ENCODE results near the gene SPEM2.

Gene SPEM2

GRCh38 chr17:7425316-7425715, at the start of gene SPEM2:
Gene SPEM2 (plus strand): TSS chr17:7425616. CDS start chr17:7425689, 73 bp downstream.
- no peak for DNase-seq

DNA sequence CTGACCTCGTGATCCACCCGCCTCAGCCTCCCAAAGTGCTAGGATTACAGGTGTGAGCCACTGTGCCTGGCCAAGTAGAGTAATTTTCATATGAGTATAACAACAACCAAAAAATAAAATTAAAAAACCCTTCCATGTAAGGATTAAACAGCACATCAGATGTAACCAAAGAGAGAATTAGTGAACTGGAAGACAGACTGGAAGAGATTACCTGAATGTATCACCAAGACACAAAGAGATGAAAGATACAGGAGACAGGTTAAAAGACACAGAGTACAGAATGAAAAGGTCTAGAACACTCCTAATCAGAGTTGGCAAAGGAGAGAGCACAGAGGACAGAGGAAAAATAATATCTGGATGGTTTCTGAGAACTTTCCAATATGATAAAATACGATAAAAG, 46.3 kb upstream of the SPEM2 start:
- DNase-seq: no peak

GRCh38 chr17:7380321-7380720, 45.1 kb upstream of the SPEM2 start:
- DNase-seq: no peak

GRCh38 chr17:7380855-7381683, 44.3 kb upstream of the SPEM2 start, which contains the start of gene TNK1:
Gene TNK1 (plus strand): TSS chr17:7381089. CDS start chr17:7382927, 1,838 bp downstream.
- no peak for DNase-seq

DNA sequence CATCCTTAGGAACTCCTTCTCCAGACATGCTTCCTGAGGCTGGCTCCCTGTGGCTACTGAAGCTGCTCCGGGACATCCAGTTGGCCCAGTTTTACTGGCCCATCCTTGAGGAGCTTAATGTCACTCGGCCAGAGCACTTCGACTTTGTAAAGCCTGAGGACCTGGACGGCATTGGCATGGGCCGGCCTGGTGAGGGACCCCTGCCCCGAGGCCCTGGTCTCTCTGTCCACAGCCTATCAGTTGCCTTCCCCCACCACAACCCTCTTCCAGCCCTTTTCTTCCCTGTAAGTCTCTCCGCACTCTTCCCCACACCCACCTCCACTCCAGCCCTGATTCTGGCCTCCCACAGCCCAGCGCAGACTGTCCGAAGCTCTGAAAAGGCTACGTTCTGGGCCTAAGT, 42.5 kb upstream of the SPEM2 start:
- no peak for DNase-seq

DNA sequence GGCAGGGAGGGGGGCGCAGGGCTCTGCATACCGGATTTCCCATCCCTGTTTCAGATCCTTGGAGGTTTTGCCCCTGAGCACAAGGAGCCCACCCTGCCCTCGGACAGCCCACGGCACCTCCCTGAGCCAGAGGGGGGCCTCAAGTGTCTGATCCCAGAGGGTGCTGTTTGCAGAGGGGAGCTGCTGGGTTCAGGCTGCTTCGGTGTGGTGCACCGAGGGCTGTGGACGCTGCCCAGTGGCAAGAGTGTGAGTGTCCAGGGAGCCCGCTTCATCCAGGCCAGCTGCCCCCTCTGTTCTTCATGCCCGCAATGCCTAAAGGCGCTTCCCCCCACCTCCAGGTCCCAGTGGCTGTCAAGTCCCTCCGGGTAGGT, 42.1 kb upstream of the SPEM2 start:
- no peak for DNase-seq

- DNase-seq: no peak
These were observed 41.5 kb upstream of the SPEM2 start for GRCh38 chr17:7383742-7384488.

- DNase-seq: no peak
These were observed 40.8 kb upstream of the SPEM2 start for GRCh38 chr17:7384489-7385081.

- no peak for DNase-seq
These were observed 36.6 kb upstream of the SPEM2 start for GRCh38 chr17:7388856-7389255.

DNA sequence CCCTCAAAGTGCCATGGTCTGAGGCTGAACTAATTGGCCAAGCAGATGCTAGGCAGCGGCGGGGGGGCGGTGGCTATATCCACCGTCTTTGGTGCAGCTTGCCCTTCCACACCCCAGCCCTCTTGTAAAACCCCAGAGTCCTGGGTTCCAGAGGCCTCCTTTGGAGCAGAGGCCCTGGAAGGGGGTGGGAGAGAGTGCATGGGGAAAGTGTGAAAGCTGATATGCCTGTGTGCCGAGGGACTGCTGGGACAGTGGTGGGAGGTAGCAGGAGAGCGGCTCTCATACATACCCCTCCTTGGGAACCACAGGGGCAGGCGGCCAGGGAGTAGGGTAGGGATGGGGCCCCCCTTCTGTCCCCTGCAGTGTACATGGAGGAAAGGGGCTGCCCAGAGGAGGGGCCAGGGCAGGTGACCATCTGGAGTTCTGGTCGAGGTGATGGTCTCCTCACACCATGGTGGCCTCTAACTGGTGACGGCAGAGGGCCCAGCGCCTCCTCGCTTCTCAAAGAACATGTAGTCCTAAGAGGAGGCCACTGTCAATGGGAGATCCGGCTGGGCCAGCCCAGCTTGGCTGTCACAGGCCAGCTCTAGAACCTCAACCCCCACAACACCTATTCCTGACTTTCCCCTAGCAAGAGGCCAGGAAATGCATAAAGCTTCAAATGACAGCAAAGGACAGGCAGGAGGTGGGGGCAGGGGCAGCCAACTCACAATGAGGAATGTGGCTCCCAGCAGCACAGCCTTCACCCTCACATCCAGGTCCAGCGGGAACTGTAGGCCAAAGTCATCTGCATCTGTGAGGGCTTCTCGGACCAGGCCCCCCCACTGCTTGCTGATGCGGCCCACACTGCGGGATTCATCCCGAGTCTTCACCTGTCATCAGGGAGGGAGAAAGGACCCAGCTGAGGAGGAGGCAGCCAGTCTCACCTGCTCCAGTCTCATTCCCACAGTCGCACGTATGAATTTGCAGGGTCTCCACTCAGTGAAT, 35.2 kb upstream of the SPEM2 start:
- no peak for DNase-seq

GRCh38 chr17:7391307-7391706, 34.1 kb upstream of the SPEM2 start:
- DNase-seq: no peak

DNA sequence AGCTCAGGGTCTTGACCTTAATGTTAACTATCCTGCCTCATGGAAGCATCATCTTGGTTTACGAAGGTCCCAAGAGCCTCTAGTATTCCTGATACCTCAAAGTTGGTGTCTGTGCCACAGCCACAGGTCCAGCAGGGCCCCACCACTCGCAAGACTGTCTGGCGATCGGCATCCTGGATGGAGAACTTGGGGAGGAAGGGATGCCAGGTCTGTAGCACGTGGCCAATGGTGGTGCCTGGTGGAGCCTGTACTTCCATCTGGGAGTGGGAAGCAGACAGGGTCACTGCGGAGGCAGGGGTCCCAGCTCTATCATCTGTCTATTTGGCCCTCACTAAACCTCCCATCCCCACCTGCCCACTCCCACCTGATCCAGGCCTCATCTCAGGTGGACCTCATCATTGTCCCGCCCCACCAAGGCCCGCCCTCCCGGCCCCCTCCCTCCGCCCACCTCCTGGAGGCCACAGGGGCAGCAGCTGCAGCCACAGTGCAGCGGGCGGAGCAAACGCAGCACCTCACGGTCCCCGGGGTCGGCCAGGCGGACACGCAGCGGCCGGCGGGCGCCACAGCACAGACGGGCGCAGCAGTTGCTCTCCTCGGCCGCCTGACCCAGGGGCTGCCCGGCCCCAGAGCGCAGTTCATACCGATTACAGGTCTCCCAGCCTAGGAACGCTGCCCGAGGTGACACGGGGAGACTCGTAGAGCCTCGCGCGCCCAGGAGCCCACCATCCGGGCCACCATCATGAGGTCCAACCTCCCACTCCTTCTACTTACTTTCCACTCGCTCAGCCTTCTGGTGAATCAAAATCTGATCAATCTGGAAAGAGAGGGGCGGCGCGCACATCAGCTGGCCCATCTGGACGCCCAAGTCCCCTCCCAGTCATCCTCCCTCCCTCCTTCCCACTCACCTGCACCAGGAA, 32.5 kb upstream of the SPEM2 start:
- no peak for DNase-seq

DNA sequence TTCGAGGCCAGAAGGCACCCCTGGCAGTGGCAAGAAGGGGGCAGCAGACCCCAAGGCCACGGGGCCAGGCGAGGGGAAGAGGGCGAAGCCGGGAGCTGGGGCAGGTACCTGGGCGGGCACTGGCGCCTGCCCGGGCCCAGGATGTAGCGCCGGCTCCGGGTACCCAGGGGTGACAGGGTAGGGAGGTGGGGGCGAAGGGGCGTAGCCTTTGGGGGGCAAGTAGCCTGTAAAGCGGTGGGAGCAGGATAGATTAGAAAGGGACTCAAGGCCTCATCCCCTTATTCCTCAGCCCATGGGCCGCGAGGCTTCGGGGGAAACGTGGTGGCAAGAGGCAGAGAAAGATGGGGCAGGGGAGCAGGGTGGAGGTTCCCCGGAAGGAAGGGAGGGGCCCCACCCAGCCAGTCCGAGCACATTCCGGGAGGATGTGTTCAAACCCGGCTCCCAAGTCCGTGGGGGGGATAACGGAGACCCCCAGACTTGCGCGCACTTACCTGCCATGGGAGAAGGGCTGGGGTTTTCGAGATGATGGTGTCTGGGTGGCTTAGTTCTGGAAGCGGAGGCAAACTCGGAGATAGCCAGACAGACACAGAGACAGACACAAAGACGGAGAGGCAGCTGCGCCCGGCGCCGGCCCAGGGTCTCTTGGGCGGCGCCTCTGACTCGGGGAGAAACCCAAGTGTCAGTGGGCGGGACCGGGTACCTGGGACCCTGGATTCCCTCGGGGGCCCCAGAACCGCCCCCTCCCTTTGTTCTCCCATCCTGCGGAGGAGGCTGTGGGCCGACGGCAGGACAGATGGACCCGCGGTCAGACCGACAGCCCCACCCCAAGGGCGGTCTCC, 31.6 kb upstream of the SPEM2 start:
- DNase-seq: no peak

GRCh38 chr17:7394452-7395191, 30.8 kb upstream of the SPEM2 start, which contains the start of gene PLSCR3:
Gene PLSCR3 (minus strand): TSS chr17:7394525. CDS start chr17:7394110, 415 bp downstream.
- DNase-seq: peak in 1 of 2 experiments; percentile 46

DNA sequence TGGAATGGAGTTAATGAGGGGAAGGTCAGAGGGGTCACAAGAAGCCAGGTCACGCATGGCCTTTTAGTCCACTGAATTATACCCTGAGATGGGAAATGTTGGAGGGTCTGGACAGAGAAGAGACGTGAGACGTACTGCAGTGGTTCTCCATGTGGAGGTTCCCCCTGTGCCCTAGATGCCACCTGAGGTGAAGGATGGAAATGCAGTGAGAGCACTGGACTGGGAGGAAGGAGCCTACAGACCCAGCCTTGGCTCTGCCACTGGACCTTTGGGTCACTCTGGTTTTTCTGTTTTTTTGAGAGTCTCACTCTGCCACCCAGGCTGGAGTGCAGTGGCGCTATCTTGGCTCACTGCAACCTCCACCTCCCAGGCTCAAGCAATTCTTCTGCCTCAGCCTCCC, 29.3 kb upstream of the SPEM2 start:
- no peak for DNase-seq

DNA sequence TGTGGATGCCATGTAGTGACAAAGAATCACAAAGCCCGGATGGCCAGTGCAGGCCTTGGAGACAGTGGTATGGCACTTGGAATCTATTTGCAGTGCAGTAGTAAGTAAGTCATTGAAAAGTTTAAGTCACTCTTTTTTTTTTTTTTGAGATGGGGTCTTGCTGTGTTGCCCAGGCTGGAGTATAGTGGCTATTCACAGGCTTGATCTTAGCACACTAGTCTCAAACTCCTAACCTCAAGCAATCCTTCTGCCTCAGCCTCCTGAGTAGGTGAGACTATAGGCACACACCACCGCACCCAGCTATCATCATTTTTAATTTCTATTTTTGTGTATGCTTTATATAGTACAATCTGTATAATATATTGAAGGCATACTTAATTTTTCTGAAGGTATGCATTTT, 26.8 kb upstream of the SPEM2 start:
- DNase-seq: no peak

DNA sequence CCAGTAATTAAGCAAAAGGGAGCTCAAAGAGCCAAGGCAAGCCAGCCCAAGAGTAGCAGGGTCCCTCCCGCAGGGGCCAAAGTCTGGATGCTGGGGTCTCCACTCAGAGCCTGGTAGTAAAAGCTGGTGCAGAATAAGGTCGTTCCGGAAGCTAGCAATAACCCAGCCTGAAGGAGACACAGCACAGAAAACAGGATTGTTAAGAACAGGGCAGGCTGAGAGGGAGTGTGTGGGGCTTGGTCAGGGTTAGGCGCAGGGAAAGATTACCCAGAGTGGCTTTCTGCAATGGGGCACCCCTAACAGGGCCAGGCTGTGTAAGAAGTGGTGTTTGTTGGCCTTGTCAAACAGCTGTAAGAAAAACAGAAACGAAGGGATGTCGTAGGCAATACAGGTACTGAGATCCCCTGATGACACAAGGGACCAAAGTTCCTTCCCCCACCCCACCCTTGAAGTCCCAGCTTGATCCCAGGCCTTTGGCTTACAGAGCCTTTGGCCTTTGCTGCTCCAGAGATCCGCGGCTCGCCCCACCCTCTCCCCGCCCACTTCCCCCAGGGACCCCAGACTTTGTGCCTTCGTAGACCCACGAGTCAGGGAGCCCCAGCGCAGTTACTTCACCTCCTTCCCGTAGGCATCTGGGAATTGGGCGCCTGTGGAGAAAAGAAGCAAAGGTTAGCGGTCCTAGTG, 22.2 kb upstream of the SPEM2 start:
- no peak for DNase-seq

GRCh38 chr17:7403727-7403976, 21.8 kb upstream of the SPEM2 start:
- no peak for DNase-seq

Data from cerebellar nuclear complex (tissue), 1 donor.